Right renal pelvis (tissue), 4 donors: ENCODE data around the gene MAGI1. TPM values are rescaled to one million over a fixed set of nuclear protein-coding genes. Genes with fewer than 3 reads are reported as not detected.
"Not testable (repeated sequence)": the region's sequence is repeated elsewhere in the genome, so short reads cannot be mapped to it uniquely, and the experiment has no call there.

ENCODE experiments used
- DNase-seq, 4 donors: peaks; one replicate each; pipeline ENCODE4 v3.0.0-alpha.2; 2013; ENCODE audit warnings: low read depth in 4 of 4, low spot score in 3 of 4, missing footprints in 1 of 4
- polyA plus RNA-seq, 4 donors: library from polyadenylated mRNA; unstranded; fragments of 120-200 nt; gene quantifications; one replicate each; pipeline ENCODE4 v1.2.1, GENCODE V29; 2013; ENCODE audit not compliant: insufficient read length in 4 of 4

Gene MAGI1
- polyA plus RNA-seq, 4 donors, result 25.8 to 32.9 (median 28.6) TPM

DNA sequence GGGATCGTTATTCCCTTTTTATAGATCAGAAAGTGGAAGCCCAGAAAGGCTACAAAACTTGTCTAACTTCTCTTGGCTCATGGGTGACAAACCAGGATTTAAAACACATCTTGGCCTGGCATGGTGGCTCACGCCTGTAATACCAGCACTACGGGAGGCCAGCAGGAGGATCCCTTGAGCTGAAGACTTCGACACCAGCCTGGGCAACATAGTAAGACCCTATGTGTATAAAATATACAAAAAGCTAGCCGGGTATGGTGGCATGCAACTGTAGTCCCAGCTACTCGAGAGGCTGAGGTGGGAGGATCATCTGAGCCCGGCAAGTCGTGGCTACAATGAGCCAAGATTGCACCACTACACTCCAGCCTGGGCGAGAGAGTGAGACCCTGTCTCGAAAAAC, 479.1 kb downstream of the MAGI1 start:
- DNase-seq, result no peak

DNA sequence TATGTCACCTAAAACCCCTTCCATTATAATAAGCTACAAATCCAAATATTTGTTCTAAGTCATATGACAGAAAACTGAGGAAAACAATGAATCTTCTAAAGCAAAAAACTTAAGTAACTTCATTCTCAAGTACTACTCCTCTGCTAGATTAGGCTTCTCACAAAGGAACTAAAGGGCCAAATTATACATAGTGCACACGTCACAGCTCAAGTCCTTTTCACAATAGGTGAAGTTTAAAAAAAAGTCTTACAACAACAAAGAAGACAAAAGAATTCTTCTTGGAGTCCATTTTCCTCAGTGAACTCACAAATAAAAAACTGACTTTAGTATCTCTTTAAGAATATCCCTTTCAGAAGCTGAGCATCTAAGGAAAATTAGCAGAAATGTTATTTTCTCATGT, 479.9 kb downstream of the MAGI1 start:
- DNase-seq, result no peak

DNA sequence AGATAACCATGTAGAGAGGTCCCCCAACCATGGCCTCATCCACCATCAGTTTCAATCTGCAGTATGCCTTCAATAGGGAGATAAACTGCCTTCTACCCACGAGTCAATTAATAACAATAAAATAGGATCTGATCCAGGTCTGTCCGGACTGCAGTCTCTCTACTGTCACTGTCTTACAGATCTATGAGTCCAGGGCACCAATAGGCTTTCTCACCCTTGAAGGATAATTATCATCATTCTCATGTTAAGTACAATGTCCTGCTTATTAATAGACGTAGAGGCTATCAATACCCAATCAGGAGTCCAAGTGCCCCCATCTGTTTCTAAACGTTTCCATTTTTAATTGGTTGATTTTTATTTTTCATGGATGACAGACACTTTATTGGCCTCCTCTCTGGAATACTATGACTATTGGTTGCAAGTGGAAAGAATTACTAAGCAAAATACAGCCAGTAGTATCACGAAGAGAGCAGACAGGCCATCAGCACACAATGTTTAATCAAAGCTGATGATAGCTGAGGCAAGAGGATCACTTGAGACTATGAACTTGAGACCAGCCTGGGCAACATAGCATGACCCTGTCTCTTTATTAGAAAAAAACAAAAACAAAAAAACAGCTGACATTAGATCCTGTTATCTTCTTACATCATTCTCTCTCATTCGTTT, 480.7 kb downstream of the MAGI1 start:
- no peak for DNase-seq

DNA sequence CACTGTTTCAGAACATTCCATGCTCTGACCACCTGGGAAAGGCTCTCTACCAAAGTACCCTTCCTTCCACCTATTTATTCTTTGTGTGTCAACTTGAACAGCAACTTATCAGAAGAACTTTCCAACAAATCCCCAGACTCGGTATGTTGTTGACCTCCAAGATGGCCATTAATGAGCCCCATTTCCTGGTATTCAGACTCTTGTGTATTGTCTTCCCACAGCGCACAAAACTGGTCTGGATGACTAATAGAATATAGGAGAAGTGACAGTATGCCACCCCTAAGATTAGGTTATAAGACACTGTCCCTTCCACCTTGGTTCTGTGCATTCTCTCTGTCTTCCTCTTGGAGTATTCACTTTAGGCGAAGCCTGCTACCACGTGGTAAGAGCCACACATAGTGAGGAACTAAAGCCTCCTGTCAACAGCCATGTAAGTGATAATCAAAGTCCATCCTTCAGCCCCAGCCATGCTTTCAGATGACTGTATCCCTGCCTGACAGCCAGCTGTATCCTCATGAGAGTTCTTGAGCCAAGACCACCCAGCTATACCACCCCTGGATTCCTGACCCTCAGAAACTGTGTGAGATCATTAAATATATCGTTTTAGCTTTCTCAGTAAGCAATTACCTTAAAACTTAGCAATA, 481.7 kb downstream of the MAGI1 start:
- no peak for DNase-seq

DNA sequence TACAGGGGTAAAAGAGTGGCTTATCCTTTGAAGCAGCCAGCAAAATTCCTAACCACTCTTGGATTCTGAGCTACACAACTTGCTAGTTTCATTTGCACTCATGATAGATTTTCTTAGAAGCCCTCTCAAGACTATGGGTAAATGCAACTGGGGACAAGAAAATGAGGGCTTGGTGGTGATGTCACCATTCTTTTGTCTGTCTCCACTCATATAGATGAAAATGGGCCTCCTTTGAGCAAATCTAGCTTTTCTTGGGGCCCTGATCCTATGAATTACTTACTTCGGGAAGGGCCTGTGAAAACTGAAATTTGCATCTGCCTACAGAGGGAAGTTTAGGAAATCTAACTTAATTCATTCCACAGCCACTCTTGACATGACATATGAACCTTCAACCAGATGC, 486.3 kb downstream of the MAGI1 start:
- no peak for DNase-seq

DNA sequence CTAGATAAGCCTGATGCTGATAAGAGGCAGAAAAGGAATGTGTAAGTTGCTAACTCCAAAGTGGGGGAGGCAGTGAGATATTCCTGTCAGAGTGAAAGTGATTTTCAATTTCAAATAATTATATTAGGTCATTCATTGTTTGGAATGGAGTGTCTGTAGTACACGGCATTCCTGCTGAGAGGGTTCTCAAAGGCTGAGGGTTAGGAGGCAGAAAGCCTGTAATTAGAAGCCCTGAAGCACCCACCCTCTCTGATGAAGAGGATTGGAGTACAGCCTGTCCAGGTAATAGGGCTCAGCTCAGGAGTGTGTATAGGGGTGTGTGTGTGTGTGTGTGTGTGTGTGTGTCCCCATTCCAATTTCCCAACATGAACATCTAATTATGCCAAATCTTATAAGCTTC, 486.8 kb downstream of the MAGI1 start:
- DNase-seq, result no peak

DNA sequence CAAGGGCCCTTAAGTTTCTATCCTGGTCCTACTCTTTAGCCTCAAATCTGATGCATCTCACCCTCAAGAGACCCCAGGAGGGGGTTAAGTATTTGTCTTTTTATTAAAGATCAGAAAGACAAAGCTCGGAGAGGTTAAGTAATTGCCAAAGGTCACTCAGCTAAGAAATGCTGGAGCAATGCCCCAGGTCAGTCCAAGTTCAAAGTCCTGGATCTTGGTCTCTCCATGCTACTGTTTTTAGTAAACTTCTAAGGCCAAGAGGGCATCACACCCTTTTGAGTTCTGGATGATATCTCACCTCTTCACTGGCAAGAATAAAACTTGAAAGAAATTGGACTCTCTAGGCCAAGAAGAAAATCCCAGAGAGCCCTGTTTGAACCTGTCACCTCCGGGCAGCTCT, 488.6 kb downstream of the MAGI1 start:
- no peak for DNase-seq

DNA sequence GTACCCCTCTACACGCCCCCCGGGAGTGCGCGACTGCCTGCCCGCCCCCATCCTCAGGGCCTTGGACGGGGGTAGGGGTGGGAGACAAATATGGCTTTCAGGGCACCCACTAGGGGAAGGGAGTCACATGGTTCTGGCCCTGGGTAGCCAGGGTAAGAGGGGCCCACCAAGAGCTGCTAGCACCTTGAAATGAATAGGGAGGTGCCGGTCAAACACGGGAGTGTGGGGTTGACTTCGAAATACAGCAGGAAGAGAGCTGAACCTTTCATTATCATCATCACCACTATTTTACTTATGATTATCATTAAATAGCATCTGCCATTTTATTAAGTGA, 489.1 kb downstream of the MAGI1 start:
- no peak for DNase-seq

DNA sequence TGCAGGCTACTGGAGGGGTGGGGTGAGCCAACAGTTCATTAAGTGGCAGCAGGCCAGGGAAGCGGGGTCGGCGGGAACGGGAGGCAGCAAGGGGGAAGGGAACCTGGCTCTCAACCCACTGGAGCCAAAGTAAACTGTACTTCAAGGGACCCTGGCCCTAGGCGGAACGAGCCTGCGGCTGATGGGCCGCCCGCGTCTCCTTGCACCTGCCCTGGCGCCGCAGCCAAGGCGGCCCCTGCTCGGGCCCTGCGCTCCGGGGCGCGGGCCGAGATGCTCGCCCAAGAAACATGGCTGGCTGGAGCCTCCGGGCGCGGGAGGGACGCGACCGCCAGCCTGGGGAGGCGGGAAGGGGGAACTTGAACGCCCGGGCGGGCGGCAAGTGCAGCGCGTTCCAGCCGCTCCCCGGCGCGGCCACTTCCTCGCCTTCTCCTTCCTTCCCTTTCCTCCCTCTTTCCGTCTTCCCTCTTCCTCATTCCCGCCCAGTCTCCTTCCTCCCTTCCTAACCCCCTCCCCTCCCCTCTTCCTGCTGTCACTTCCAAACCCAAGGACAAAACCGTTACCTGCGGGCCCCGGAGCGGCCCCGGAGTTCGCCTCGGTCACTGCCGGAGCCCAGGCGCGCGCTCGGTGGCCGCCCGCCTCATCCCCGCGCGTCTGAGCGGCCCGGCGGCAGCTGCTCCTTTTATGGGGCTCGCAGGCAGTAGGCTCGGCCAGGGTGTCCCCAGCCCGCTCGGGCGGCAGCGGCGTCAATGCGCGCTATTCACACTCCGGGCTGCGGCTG, 489.7 kb downstream of the MAGI1 start:
- DNase-seq, result peak in 1 of 4 donors; percentile 28

DNA sequence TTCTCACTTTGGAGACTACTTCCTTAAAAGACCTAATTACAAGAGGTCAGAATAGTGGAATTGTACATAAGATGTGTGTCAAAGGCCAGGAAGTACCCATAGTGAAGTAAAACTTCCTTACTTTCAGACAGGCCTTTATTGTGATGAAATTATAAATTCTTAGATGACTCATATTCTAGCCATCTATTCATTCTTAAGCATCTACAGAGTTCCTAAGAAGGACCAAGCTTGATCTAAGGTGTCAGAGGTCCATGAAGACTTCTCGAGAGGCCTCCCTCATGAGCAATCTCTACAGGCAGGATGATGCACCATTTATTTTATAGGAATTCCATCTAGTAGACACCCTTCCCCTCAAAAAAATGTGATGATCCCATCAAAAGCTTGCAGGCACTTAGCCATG, 493.3 kb downstream of the MAGI1 start:
- no peak for DNase-seq

DNA sequence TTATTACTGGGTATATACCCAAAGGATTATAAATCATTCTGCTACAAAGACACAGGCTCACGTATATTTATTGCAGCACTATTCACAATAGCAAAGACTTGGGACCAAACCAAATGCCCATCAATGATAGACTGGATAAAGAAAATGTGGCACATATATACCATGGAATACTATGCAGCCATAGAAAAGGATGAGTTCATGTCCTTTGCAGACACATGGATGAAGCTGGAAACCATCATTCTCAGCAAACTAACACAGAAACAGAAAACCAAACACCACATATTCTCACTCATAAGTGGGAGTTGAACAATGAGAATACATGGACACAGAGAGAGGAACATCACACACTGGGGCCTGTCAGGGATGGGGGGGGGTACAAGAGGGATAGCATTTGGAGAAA, 495.3 kb downstream of the MAGI1 start:
- not testable (repeated sequence) for DNase-seq

DNA sequence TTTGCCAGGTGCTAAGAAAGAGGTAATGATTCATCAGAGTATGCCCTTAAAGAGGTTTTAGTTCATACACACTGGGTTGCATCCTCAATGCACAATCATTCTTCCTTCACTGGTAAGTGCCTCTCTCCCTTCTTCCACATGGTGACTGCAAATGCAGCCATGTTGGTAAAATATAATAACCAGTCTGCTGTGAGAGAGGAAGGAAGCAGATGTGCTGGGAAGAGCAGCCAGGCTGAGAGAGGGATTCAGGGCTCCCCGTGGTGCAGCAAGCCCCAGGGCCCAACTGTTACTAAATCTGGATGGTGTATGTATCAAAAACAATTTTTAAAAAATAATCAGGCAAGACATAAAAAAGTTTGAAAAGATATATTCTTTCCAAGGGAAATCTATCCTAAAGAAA, 498.1 kb downstream of the MAGI1 start:
- no peak for DNase-seq

DNA sequence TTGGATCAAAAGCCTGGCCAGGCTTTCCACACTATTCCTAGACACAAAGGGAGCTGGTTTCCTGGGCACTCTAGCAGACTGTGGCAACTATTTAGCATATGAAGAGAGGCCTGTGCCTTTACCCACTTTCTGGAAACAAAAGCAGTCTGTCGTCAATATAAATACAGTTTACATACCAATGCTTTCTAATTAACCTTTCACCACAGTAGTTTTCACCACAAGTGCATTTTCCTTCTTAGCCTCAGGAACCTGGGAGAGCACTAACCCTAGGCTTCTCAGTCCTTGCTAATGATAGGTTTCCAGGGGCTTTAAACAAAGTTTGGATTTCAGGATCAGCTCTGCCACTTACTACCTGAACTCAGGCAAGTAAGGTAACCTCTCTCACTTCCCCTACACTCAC, 499.1 kb downstream of the MAGI1 start:
- no peak for DNase-seq

DNA sequence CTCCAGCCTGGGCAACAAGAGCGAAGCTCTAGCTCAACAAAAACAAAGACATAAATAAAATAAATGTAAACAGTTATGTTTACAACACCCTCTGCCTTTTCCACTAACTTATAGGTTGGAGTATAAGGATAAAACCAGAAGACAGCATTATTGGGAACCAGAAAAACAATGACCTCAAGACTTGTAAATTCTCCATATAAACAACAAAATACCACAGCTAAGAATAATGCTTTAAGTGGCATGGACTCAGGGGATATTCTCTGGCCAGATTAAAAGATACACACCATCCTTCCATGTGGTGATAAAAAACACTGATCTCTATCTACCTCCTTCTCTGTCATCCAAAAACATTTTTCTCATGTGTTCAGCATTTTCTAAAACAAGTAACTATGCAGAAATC, 500.6 kb downstream of the MAGI1 start:
- DNase-seq, result no peak

DNA sequence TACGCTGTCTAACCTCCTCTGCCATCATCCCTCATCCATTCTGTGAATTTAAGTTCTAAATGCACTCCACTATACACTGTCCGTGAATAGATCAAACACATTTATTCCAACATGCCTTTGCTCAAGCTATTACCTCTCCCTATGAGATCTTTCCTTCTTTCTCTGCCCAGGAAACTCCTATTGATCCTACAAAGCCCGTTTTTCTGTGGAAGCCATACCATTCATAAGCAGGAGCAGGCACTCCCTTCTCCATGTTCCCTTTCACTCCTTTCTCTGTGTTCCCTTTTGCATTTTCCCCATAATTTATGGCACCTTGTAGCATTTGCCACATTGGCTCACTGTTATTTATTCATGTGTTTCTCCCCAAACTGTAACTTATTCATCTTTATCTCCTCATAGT, 501.6 kb downstream of the MAGI1 start:
- no peak for DNase-seq

DNA sequence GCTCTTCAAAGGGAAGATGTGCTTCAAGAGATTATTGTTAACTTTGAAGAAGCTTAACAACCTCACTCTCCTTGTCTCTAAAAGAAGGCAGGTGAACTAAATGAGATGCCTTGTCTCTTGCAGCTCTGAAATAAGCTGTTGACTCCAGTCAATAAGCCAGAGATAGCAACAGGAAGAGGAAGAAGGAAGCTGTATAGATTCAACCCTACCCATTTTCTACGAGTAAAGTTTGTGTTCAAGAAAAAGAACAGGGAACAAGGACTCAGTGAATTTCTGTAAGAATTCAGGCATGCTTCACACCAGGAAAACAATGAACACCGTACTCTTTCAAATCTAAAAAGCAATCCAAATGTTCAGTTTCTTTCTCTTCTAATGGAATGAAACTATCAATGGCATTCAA, 503.5 kb downstream of the MAGI1 start:
- DNase-seq, result no peak

DNA sequence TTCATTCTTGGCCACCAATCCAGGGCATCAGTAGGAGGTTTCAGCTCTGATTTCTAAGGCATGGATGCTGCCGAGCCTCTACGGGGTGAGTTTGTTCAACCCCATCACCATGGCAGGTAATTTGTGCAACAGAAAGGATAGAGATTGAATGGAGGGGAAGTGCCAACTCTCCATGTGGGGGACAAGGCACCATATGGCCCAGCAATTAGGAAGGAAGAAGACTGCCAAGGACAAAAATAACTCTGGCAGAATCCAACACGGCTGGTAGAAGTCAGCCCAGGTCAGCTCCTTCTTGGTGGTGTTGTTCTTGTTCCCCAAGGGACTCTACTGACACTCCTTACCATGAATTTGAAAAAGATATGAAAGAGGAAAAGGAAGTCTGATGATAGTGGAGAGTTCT, 503.9 kb downstream of the MAGI1 start:
- DNase-seq, result no peak

DNA sequence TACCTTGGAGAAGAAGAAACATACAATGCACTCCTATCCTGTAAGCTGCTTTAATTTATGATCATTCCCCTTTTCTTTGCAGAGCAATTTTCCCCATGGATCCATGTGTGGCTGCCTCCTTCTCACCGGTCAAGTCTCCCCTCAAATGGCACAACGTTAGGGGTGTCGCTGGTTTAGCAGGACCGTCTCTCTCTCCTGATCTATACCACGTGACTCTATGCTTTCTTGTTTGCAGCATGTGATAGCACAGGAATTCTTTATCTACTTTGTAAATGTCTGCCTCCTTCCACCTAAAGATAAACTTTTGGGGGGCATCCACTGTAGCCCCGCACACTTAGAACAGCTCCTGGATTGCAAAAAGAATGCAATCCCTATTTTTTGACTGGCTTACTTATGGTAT, 506.0 kb downstream of the MAGI1 start:
- no peak for DNase-seq

DNA sequence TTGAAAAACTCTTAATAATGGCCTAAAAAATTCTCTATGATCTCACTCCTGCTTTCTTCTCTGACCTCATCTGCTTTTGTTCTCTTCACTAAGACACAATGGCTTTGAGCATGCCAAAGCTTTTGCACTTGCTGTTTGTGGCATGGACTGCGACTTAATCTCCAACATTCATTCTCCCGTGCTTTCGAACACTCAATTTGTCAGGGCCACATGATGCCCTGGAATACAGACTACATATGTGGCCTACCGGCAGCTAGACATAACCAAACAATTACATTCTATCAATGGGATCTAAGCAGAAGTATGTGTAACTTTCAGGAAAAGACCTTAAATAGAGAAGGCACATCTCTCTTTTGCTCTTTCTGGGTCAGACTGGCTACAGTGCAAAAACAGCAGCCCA, 506.5 kb downstream of the MAGI1 start:
- DNase-seq, result no peak

DNA sequence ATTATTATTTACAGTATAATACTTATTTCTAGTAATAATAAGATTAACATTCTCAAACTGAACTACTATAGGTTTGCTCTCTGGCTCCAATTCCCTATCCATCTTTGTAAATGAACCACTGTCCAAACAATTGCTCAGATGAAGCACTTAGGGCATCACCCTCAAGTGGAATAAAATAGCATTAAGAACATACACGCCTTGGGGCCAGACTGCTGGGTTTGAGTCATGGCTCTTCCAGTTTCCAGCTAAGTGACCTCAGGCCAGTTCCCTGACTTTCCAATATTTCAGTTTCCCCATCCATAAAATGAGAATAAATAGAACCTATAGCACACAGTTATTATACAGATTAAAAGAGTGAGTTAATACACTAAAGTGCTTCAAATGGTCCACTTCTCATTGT, 507.2 kb downstream of the MAGI1 start:
- no peak for DNase-seq

DNA sequence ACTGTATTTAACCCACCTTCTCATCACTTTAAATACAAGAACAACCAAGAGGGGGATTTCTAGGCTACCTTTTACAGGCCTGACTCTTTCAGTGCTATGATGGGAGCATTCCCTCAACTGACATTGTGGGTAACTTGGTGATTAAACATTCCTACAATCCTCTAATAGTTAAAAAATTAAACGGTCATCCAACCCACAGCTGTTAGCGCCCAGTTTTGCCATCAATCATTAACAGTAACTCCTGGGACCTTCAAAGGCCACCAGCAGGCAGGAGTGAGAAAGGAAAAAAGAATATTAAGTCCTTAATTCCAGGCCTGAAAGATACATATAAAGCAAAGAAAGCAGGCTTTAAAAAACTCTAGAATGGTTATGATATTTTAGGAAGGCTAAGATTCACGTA, 512.1 kb downstream of the MAGI1 start:
- DNase-seq, result peak in 1 of 4 donors; percentile 44

DNA sequence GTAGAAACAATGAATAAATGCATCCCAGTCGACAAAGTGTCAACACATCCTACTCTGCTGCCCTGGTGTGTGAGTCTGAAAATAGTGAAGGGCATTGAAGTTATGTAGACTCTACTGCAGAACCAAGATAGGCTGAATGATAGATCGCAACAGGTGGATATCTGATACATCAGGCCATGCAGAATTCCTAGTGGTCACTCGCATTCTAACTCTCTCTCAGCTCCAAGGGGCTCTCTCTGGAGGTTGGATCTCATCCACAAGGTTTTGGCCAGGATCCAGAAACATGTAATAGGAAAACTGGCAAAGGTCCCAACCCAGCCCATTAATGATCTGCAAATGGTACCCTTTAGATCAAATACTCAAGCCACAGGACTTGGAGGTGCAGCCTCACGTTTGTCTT, 514.1 kb downstream of the MAGI1 start:
- no peak for DNase-seq
